ENCODE results near the gene AZIN2. TPM values are rescaled to one million over a fixed set of nuclear protein-coding genes. Genes with fewer than 3 reads are reported as not detected.

The AZIN2 gene
- total RNA-seq, 6 donors from 2014 or later, result 1.5 to 4.8 (median 2.8) TPM

DNA sequence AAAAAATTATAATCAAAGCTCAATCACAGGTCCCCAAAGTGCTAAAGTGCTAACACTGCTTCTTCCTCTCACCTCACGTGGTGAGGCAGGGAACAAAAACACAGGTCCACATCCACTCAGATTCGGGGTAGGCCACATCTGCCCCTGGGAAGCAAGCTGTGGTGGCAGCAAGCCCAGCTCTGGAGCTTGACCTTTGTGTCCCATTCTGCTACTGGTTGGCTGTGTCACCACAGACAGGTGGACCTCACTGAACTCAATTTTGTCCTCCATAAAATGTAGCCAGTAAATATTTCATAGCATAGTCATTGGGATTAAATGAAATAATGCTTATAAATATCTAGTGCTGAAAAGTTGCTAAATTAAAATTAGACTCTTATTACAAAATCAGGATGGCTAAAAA is 8.5 kb downstream of the AZIN2 start:
- Histone ChIP-seq H3K27me3 (no peaks in the 10 kb centered on the region), H3K9me3 (no peaks in the 10 kb centered on the region)
- 79 to 88% methylated on average over 2 of the region's 2 CpGs for WGBS, 2 donors

DNA sequence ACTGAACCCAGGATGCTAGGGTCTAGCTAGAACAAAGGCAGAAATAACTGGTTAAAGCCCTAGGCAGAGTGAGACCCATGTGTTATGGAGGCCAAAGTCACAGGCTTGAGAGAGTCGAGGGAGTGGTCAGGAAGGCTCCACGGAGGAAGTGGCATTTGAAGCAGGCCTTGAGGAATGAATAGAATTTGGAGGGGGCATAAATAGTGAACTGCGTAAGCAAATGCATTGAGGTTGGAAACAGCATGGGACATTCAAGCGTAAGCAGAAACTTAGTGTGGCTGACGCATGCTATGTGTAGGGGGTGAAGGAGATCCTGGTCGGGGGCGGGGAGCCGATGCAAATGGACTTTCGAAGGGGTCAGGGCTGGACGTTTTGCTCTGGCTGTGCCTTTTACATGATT is 11.5 kb downstream of the AZIN2 start:
- no peak overlapping the region for H3K4me3 ChIP-seq

More for the DNA sequence above, 8.5 kb downstream of the AZIN2 start:
- Histone ChIP-seq H3K4me3 (no peak overlapping the region), H3K36me3 (no peaks in the 10 kb centered on the region), H3K4me1 (no peaks in the 10 kb centered on the region), H3K27ac (no peak overlapping the region)
- ATAC-seq (ENCODE audit: low FRiP score in 2 of 2), result no peak
- DNase-seq, result no peak
- TF ChIP-seq POLR2A (IDR thresholded peaks at IDR 0.05) (no peak), EP300 (IDR thresholded peaks at IDR 0.05) (no peak), POLR2AphosphoS5 (IDR thresholded peaks at IDR 0.05) (no peak)
- TF ChIP-seq, protein P1, sequence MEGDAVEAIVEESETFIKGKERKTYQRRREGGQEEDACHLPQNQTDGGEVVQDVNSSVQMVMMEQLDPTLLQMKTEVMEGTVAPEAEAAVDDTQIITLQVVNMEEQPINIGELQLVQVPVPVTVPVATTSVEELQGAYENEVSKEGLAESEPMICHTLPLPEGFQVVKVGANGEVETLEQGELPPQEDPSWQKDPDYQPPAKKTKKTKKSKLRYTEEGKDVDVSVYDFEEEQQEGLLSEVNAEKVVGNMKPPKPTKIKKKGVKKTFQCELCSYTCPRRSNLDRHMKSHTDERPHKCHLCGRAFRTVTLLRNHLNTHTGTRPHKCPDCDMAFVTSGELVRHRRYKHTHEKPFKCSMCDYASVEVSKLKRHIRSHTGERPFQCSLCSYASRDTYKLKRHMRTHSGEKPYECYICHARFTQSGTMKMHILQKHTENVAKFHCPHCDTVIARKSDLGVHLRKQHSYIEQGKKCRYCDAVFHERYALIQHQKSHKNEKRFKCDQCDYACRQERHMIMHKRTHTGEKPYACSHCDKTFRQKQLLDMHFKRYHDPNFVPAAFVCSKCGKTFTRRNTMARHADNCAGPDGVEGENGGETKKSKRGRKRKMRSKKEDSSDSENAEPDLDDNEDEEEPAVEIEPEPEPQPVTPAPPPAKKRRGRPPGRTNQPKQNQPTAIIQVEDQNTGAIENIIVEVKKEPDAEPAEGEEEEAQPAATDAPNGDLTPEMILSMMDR (IDR thresholded peaks at IDR 0.05), result no peak

DNA sequence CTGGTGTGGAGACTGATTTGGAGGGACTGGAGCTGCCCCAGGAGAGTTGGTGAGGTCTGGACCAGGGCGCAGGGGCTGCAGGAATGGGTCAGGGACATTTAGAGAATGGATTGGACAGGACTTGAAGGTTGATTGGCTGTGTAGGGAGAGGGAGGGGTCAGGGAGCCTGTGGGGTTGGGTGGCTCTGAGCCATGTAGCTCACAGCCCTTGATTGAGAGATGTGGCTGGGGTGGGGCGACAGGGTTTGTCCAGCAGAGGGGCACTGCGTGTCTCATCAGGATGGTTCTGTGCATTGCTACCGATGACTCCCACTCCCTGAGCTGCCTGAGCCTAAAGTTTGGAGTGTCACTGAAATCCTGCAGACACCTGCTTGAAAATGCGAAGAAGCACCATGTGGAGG is 12.1 kb downstream of the AZIN2 start:
- WGBS, 2 donors, result 92 to 96% methylated on average over 4 to 5 of the region's 5 CpGs

More for the DNA sequence above, 11.5 kb downstream of the AZIN2 start:
- 83 to 90% methylated on average over 10 of the region's 10 CpGs for WGBS, 2 donors
- Histone ChIP-seq H3K9me3 (no peaks in the 10 kb centered on the region), H3K27me3 (no peaks in the 10 kb centered on the region), H3K36me3 (no peaks in the 10 kb centered on the region), H3K27ac (no peak overlapping the region), H3K4me1 (peaks cover 0 to 5% (median 2%) of the 10 kb centered on the region in 4 donors)
- TF ChIP-seq POLR2AphosphoS5 (IDR thresholded peaks at IDR 0.05) (no peak), EP300 (IDR thresholded peaks at IDR 0.05) (no peak), POLR2A (IDR thresholded peaks at IDR 0.05) (no peak)
- TF ChIP-seq, protein P1 (IDR thresholded peaks at IDR 0.05), result no peak
- no peak for DNase-seq
- no peak for ATAC-seq (ENCODE audit: low FRiP score in 2 of 2)

DNA sequence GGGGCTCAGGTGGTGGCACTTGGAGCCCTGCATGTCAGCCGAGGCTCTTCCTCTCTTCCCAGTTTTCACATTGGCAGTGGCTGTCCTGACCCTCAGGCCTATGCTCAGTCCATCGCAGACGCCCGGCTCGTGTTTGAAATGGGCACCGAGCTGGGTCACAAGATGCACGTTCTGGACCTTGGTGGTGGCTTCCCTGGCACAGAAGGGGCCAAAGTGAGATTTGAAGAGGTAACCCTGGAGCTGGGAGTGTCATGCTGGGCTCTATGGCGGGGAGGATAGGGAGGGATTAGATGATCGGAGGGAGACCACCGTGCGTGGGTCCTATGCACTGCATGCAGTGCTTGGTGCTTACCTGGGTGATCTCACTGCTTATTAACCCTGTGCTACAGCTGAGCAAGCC is 13.5 kb downstream of the AZIN2 start:
- Histone ChIP-seq H3K4me3 (no peak overlapping the region), H3K9me3 (no peaks in the 10 kb centered on the region), H3K4me1 (peaks cover under 1 to 5% (median 3%) of the 10 kb centered on the region in 4 donors), H3K36me3 (no peaks in the 10 kb centered on the region), H3K27me3 (no peaks in the 10 kb centered on the region), H3K27ac (no peak overlapping the region)
- no peak for DNase-seq
- no peak for TF ChIP-seq POLR2A (IDR thresholded peaks at IDR 0.05)
- no peak for TF ChIP-seq POLR2AphosphoS5 (IDR thresholded peaks at IDR 0.05)
- TF ChIP-seq, protein P1 (IDR thresholded peaks at IDR 0.05), result no peak
- TF ChIP-seq EP300 (IDR thresholded peaks at IDR 0.05), result no peak
- no peak for ATAC-seq (ENCODE audit: low FRiP score in 2 of 2)
- 90 to 92% methylated on average over 10 to 11 of the region's 11 CpGs for WGBS, 2 donors

More for the DNA sequence above, 12.1 kb downstream of the AZIN2 start:
- TF ChIP-seq, protein P1 (IDR thresholded peaks at IDR 0.05), result no peak
- TF ChIP-seq POLR2A (IDR thresholded peaks at IDR 0.05), result no peak
- TF ChIP-seq EP300 (IDR thresholded peaks at IDR 0.05), result no peak
- TF ChIP-seq POLR2AphosphoS5 (IDR thresholded peaks at IDR 0.05), result no peak
- H3K4me1 ChIP-seq, result peaks cover 0 to 5% (median 2%) of the 10 kb centered on the region in 4 donors
- no peak overlapping the region for H3K27ac ChIP-seq
- DNase-seq (no peak), ATAC-seq (ENCODE audit: low FRiP score in 2 of 2) (no peak)
- H3K4me3 ChIP-seq, result no peak overlapping the region
- H3K9me3 ChIP-seq, result no peaks in the 10 kb centered on the region
- no peaks in the 10 kb centered on the region for H3K36me3 ChIP-seq
- H3K27me3 ChIP-seq, result no peaks in the 10 kb centered on the region

DNA sequence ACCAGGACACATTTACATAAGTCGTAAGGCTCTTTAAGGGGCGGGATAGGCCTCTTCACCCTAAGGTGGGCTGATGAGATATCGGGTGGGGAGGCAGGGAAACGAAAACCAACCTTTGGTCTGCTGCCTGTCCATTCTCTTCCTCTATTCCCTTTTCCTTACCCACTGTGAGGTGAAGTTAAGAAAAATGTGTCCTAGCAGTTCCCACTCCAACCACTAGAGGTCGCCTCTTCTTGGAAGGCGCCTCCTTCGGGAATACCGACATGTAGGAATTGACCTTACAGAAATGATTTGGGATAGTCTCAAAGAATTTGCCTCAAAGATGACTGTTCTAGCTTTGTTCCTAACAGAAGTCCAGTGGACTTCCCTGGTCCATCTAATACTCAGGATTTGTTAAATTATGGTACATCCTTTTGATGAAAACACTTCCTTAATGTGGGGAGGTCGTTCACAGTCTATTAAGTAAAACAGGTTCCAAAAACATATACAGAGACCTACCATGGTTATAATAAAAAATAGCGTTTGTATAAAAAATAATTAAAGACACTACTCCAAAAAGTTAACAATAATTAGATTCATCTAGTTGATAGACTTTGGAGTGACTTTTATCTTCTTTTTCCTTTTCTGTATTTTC is 14.1 kb downstream of the AZIN2 start:
- DNase-seq (peak in 1 of 2 donors; percentile 50), ATAC-seq (ENCODE audit: low FRiP score in 2 of 2) (peak in 1 of 2 donors; percentile 51)
- TF ChIP-seq, protein P1 (IDR thresholded peaks at IDR 0.05), result peak; percentile 81 to 99 (median 86)
- no peak for TF ChIP-seq POLR2A (IDR thresholded peaks at IDR 0.05)
- 22 to 30% methylated on average over 10 of the region's 10 CpGs for WGBS, 2 donors
- Histone ChIP-seq H3K9me3 (no peaks in the 10 kb centered on the region), H3K27me3 (no peaks in the 10 kb centered on the region), H3K4me3 (no peak overlapping the region), H3K36me3 (no peaks in the 10 kb centered on the region), H3K27ac (no peak overlapping the region), H3K4me1 (peaks cover 2 to 10% (median 5%) of the 10 kb centered on the region in 4 donors)

Data from upper lobe of left lung (tissue), 6 donors.